H9 (cell line): Measurements from ENCODE around the gene BPGM. TPM values are rescaled to one million over a fixed set of nuclear protein-coding genes. Genes with fewer than 3 reads are reported as not detected.

ENCODE experiments used
- DNase-seq: peaks from one replicate; pipeline ENCODE4 v3.0.0-alpha.2; 2017
- H2AFZ ChIP-seq: one replicate; pipeline ENCODE4 v1.6.1; 2013; ENCODE audit warnings: mild to moderate bottlenecking, low read length, control low read depth, moderate library complexity
- H2AK5ac ChIP-seq: 2 replicates; pipeline ENCODE4 v1.6.1; 2013; ENCODE audit warnings: low read length, control low read depth, mixed read lengths; ENCODE audit not compliant: insufficient read length
- H2BK120ac ChIP-seq: one replicate; pipeline ENCODE4 v1.6.1; 2013; ENCODE audit warnings: low read depth, mild to moderate bottlenecking, low read length, control low read depth, inconsistent platforms; ENCODE audit not compliant: poor library complexity, severe bottlenecking
- H2BK12ac ChIP-seq: 2 replicates; pipeline ENCODE4 v1.6.1; 2013; ENCODE audit warnings: low read length, control low read depth, mixed read lengths, low read depth; ENCODE audit not compliant: insufficient read length
- H2BK15ac ChIP-seq: 2 replicates; pipeline ENCODE4 v1.6.1; 2013; ENCODE audit warnings: low read depth, low read length, control low read depth
- H2BK20ac ChIP-seq: one replicate; pipeline ENCODE4 v1.6.1; 2013; ENCODE audit warnings: low read depth, mild to moderate bottlenecking, low read length, control low read depth, inconsistent platforms; ENCODE audit not compliant: poor library complexity, severe bottlenecking
- H2BK5ac ChIP-seq: 2 replicates; pipeline ENCODE4 v1.6.1; 2013; ENCODE audit warnings: low read length, control low read depth, mixed read lengths; ENCODE audit not compliant: insufficient read length
- H3K14ac ChIP-seq: 2 replicates; pipeline ENCODE4 v1.6.1; 2013; ENCODE audit warnings: low read length, control low read depth; ENCODE audit not compliant: insufficient read depth
- H3K18ac ChIP-seq: 2 replicates; pipeline ENCODE4 v1.6.1; 2013; ENCODE audit warnings: low read depth, mild to moderate bottlenecking, mixed read lengths, low read length, control low read depth; ENCODE audit not compliant: insufficient read length
- H3K23ac ChIP-seq: 2 replicates; pipeline ENCODE4 v1.6.1; 2013; ENCODE audit warnings: low read length, control low read depth, mixed read lengths, low read depth; ENCODE audit not compliant: insufficient read length
- H3K23me2 ChIP-seq: 2 replicates; pipeline ENCODE4 v1.6.1; 2013; ENCODE audit warnings: low read depth, mild to moderate bottlenecking, mixed read lengths, low read length, control low read depth; ENCODE audit not compliant: insufficient read length, poor library complexity, severe bottlenecking
- H3K27ac ChIP-seq: 2 replicates; pipeline ENCODE4 v1.5.1; 2013; ENCODE audit warnings: low read length, control low read depth, mixed read lengths, low read depth; ENCODE audit not compliant: insufficient read length
- H3K27me3 ChIP-seq: 2 replicates; pipeline ENCODE4 v1.6.1; 2013; ENCODE audit warnings: low read length, control low read depth, inconsistent platforms; ENCODE audit not compliant: insufficient read depth
- H3K4ac ChIP-seq: 2 replicates; pipeline ENCODE4 v1.6.1; 2013; ENCODE audit warnings: low read depth, mild to moderate bottlenecking, control low read depth, inconsistent platforms, low read length, moderate library complexity
- H3K4me1 ChIP-seq: 2 replicates; pipeline ENCODE4 v1.6.1; 2013; ENCODE audit warnings: low read length, control low read depth, inconsistent platforms; ENCODE audit not compliant: insufficient read depth
- H3K4me2 ChIP-seq: 2 replicates; pipeline ENCODE4 v1.6.1; 2013; ENCODE audit warnings: low read length, control low read depth, mixed read lengths; ENCODE audit not compliant: insufficient read length, insufficient read depth
- H3K56ac ChIP-seq: 2 replicates; pipeline ENCODE4 v1.6.1; 2013; ENCODE audit warnings: low read depth, mild to moderate bottlenecking, mixed read lengths, low read length, control low read depth; ENCODE audit not compliant: insufficient read length
- H3K79me1 ChIP-seq: 2 replicates; pipeline ENCODE4 v1.6.1; 2013; ENCODE audit warnings: low read depth, mild to moderate bottlenecking, moderate library complexity, low read length, control low read depth, inconsistent platforms; ENCODE audit not compliant: insufficient read depth, poor library complexity, severe bottlenecking
- H3K79me2 ChIP-seq: 2 replicates; pipeline ENCODE4 v1.6.1; 2013; ENCODE audit warnings: low read length, control low read depth, inconsistent platforms; ENCODE audit not compliant: insufficient read depth
- H3K9ac ChIP-seq: 2 replicates; pipeline ENCODE4 v1.6.1; 2013; ENCODE audit warnings: low read length, control low read depth, mixed read lengths; ENCODE audit not compliant: insufficient read length; ENCODE audit errors: extremely low read depth
- H3K9me3 ChIP-seq: one replicate; pipeline ENCODE4 v1.6.1; 2013; ENCODE audit warnings: low read depth, low read length, inconsistent platforms; ENCODE audit not compliant: control insufficient read depth
- H3T11ph ChIP-seq: one replicate; pipeline ENCODE4 v1.6.1; 2013; ENCODE audit warnings: mild to moderate bottlenecking, low read length, control low read depth, inconsistent platforms
- H4K20me1 ChIP-seq: one replicate; pipeline ENCODE4 v1.6.1; 2013; ENCODE audit not compliant: control insufficient read depth, insufficient read length, insufficient read depth
- H4K5ac ChIP-seq: 2 replicates; pipeline ENCODE4 v1.6.1; 2013; ENCODE audit warnings: low read depth, mild to moderate bottlenecking, mixed read lengths, low read length, control low read depth; ENCODE audit not compliant: insufficient read length
- H4K8ac ChIP-seq: replicated peaks from 2 replicates; pipeline ENCODE4 v1.6.1; 2013; ENCODE audit warnings: low read length, control low read depth, mixed read lengths, low read depth; ENCODE audit not compliant: insufficient read length
- H4K91ac ChIP-seq: 2 replicates; pipeline ENCODE4 v1.6.1; 2013; ENCODE audit warnings: low read depth, mild to moderate bottlenecking, moderate library complexity, mixed read lengths, low read length, control low read depth; ENCODE audit not compliant: insufficient read length
- H3K27ac Mint-ChIP-seq, 3 experiments: 2 replicates in 2 of 3; 3 replicates in 1 of 3; pipeline ENCODE4 v1.8.0; 2020 to 2021; ENCODE audit warnings: mixed read lengths in 3 of 3, mild to moderate bottlenecking in 1 of 3, moderate library complexity in 1 of 3
- H3K27me3 Mint-ChIP-seq: 2 replicates; pipeline ENCODE4 v1.8.0; 2021; ENCODE audit warnings: low read depth, mild to moderate bottlenecking, moderate library complexity, mixed read lengths
- H3K36me3 Mint-ChIP-seq, 3 experiments: 2 replicates in 2 of 3; 3 replicates in 1 of 3; pipeline ENCODE4 v1.8.0; 2020 to 2021; ENCODE audit warnings: low read depth in 3 of 3, mixed read lengths in 3 of 3; ENCODE audit not compliant: insufficient read depth in 1 of 3
- H3K4me1 Mint-ChIP-seq, 2 experiments: 2 replicates each; pipeline ENCODE4 v1.8.0; 2020; ENCODE audit warnings: mixed read lengths in 2 of 2
- H3K4me3 Mint-ChIP-seq, 2 experiments: 2 replicates in 1 of 2; 3 replicates in 1 of 2; pipeline ENCODE4 v1.8.0; 2020 to 2021; ENCODE audit warnings: mild to moderate bottlenecking in 2 of 2, mixed read lengths in 2 of 2, moderate library complexity in 1 of 2
- H3K9me3 Mint-ChIP-seq, 2 experiments: 2 replicates in 1 of 2; 3 replicates in 1 of 2; pipeline ENCODE4 v1.8.0; 2020; ENCODE audit warnings: mild to moderate bottlenecking in 2 of 2, mixed read lengths in 2 of 2, moderate library complexity in 1 of 2
- WGBS: extraction: QIAGEN DNeasy Blood & Tissue Kit; methylation state at CpG from one replicate; pipeline ENCODE4 v1.1.7; 2013; ENCODE audit warnings: missing lambda C conversion rate, low lambda C conversion rate, mixed read lengths; ENCODE audit not compliant: insufficient read length; ENCODE audit errors: extremely low coverage; 5-methylcytosine and 5-hydroxymethylcytosine counted together
- total RNA-seq: library from RNA; stranded (reverse); gene quantifications from 2 replicates; pipeline ENCODE4 v1.2.1, GENCODE V29; 2021
- TF ChIP-seq, protein P1 (sequence below): fragments of 200-600 bp; sonication (generic); conservative IDR thresholded peaks from 3 replicates; pipeline ENCODE4 v1.8.0; 2021; ENCODE audit warnings: antibody characterized with exemption, mild to moderate bottlenecking

The BPGM gene
- total RNA-seq, 1 experiment from 2014 or later: 14.4 TPM

GRCh38 chr7:134692344-134692705 is 45.7 kb downstream of the BPGM start:
- Histone ChIP-seq H3K79me2 (no peaks in the 10 kb centered on the region), H3K79me1 (no peaks in the 10 kb centered on the region), H3K4me2 (no peak overlapping the region), H2BK20ac (no peak overlapping the region), H3K9me3 (no peaks in the 10 kb centered on the region), H2BK12ac (no peak overlapping the region), H3K14ac (no peak overlapping the region), H2BK15ac (no peak overlapping the region), H2AFZ (no peak overlapping the region), H2BK120ac (no peak overlapping the region), H3K27me3 (no peaks in the 10 kb centered on the region), H3K4me1 (no peaks in the 10 kb centered on the region), H3K23me2 (no peaks in the 10 kb centered on the region), H4K8ac (no peak overlapping the region), H2BK5ac (no peak overlapping the region), H3K9ac (no peak overlapping the region), H2AK5ac (no peak overlapping the region), H3K27ac (no peak overlapping the region), H3K4ac (no peak overlapping the region), H3K56ac (no peak overlapping the region), H3K23ac (no peak overlapping the region), H4K91ac (no peak overlapping the region), H4K20me1 (no peaks in the 10 kb centered on the region), H3K18ac (no peak overlapping the region), H3T11ph (no peak overlapping the region), H4K5ac (no peak overlapping the region)
- TF ChIP-seq, protein P1, sequence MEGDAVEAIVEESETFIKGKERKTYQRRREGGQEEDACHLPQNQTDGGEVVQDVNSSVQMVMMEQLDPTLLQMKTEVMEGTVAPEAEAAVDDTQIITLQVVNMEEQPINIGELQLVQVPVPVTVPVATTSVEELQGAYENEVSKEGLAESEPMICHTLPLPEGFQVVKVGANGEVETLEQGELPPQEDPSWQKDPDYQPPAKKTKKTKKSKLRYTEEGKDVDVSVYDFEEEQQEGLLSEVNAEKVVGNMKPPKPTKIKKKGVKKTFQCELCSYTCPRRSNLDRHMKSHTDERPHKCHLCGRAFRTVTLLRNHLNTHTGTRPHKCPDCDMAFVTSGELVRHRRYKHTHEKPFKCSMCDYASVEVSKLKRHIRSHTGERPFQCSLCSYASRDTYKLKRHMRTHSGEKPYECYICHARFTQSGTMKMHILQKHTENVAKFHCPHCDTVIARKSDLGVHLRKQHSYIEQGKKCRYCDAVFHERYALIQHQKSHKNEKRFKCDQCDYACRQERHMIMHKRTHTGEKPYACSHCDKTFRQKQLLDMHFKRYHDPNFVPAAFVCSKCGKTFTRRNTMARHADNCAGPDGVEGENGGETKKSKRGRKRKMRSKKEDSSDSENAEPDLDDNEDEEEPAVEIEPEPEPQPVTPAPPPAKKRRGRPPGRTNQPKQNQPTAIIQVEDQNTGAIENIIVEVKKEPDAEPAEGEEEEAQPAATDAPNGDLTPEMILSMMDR: no peak
- no peaks in the 10 kb centered on the region for H3K27me3 Mint-ChIP-seq
- peaks cover 11 to 15% of the 10 kb centered on the region in 2 experiments for H3K4me1 Mint-ChIP-seq
- H3K27ac Mint-ChIP-seq: no peak overlapping the region
- H3K4me3 Mint-ChIP-seq: no peak overlapping the region
- no peaks in the 10 kb centered on the region for H3K36me3 Mint-ChIP-seq
- H3K9me3 Mint-ChIP-seq: no peaks in the 10 kb centered on the region
- WGBS: no CpG with 5 or more reads among the region's 2 CpGs
- no peak for DNase-seq
